ENCODE measurements around the gene ACTL8.

The ACTL8 gene

GRCh38 chr1:17847111-17847510, 92.0 kb downstream of the ACTL8 start:
- no peaks in the 10 kb centered on the region for H3K27me3 ChIP-seq (replicated peaks; ENCODE audit: control insufficient read depth, insufficient read depth, low read length, poor library complexity, severe bottlenecking)

GRCh38 chr1:17849216-17849615, 94.1 kb downstream of the ACTL8 start:
- DNase-seq = no peak
- no peak overlapping the region for H3K27ac ChIP-seq (ENCODE audit: insufficient read depth, low read length, poor library complexity, severe bottlenecking)
- no peaks in the 10 kb centered on the region for H3K4me1 ChIP-seq (ENCODE audit: control insufficient read depth, insufficient read depth, low read length, poor library complexity, severe bottlenecking)
- H3K27me3 ChIP-seq (replicated peaks; ENCODE audit: control insufficient read depth, insufficient read depth, low read length, poor library complexity, severe bottlenecking) = no peaks in the 10 kb centered on the region
- H3K36me3 ChIP-seq (ENCODE audit: control insufficient read depth, insufficient read depth, low read length) = no peaks in the 10 kb centered on the region
- no peaks in the 10 kb centered on the region for H3K9me3 ChIP-seq (ENCODE audit: control insufficient read depth, low read length)
- H3K4me3 ChIP-seq (ENCODE audit: insufficient read depth, low read depth, low read length, poor library complexity, severe bottlenecking) = no peak overlapping the region

More at GRCh38 chr1:17847111-17847510, 92.0 kb downstream of the ACTL8 start:
- Histone ChIP-seq H3K4me3 (ENCODE audit: insufficient read depth, low read depth, low read length, poor library complexity, severe bottlenecking) (no peak overlapping the region), H3K9me3 (ENCODE audit: control insufficient read depth, low read length) (no peaks in the 10 kb centered on the region), H3K27ac (ENCODE audit: insufficient read depth, low read length, poor library complexity, severe bottlenecking) (no peak overlapping the region), H3K4me1 (ENCODE audit: control insufficient read depth, insufficient read depth, low read length, poor library complexity, severe bottlenecking) (no peaks in the 10 kb centered on the region), H3K36me3 (ENCODE audit: control insufficient read depth, insufficient read depth, low read length) (no peaks in the 10 kb centered on the region)
- DNase-seq = no peak

- DNase-seq = no peak
- H3K36me3 ChIP-seq (ENCODE audit: control insufficient read depth, insufficient read depth, low read length) = no peaks in the 10 kb centered on the region
- no peaks in the 10 kb centered on the region for H3K27me3 ChIP-seq (replicated peaks; ENCODE audit: control insufficient read depth, insufficient read depth, low read length, poor library complexity, severe bottlenecking)
- H3K4me1 ChIP-seq (ENCODE audit: control insufficient read depth, insufficient read depth, low read length, poor library complexity, severe bottlenecking) = no peaks in the 10 kb centered on the region
- H3K4me3 ChIP-seq (ENCODE audit: insufficient read depth, low read depth, low read length, poor library complexity, severe bottlenecking) = no peak overlapping the region
- H3K9me3 ChIP-seq (ENCODE audit: control insufficient read depth, low read length) = no peaks in the 10 kb centered on the region
- no peak overlapping the region for H3K27ac ChIP-seq (ENCODE audit: insufficient read depth, low read length, poor library complexity, severe bottlenecking)
Measured at GRCh38 chr1:17851056-17851455, 95.9 kb downstream of the ACTL8 start.

- no peaks in the 10 kb centered on the region for H3K27me3 ChIP-seq (replicated peaks; ENCODE audit: control insufficient read depth, insufficient read depth, low read length, poor library complexity, severe bottlenecking)
- DNase-seq = no peak
- no peak overlapping the region for H3K4me3 ChIP-seq (ENCODE audit: insufficient read depth, low read depth, low read length, poor library complexity, severe bottlenecking)
- no peaks in the 10 kb centered on the region for H3K4me1 ChIP-seq (ENCODE audit: control insufficient read depth, insufficient read depth, low read length, poor library complexity, severe bottlenecking)
- H3K9me3 ChIP-seq (ENCODE audit: control insufficient read depth, low read length) = no peaks in the 10 kb centered on the region
- no peaks in the 10 kb centered on the region for H3K36me3 ChIP-seq (ENCODE audit: control insufficient read depth, insufficient read depth, low read length)
- no peak overlapping the region for H3K27ac ChIP-seq (ENCODE audit: insufficient read depth, low read length, poor library complexity, severe bottlenecking)
Measured at GRCh38 chr1:17852383-17852782, 97.2 kb downstream of the ACTL8 start.

- no peaks in the 10 kb centered on the region for H3K4me1 ChIP-seq (ENCODE audit: control insufficient read depth, insufficient read depth, low read length, poor library complexity, severe bottlenecking)
- H3K9me3 ChIP-seq (ENCODE audit: control insufficient read depth, low read length) = no peaks in the 10 kb centered on the region
- DNase-seq = no peak
- H3K27me3 ChIP-seq (replicated peaks; ENCODE audit: control insufficient read depth, insufficient read depth, low read length, poor library complexity, severe bottlenecking) = no peaks in the 10 kb centered on the region
- no peaks in the 10 kb centered on the region for H3K36me3 ChIP-seq (ENCODE audit: control insufficient read depth, insufficient read depth, low read length)
- no peak overlapping the region for H3K4me3 ChIP-seq (ENCODE audit: insufficient read depth, low read depth, low read length, poor library complexity, severe bottlenecking)
- no peak overlapping the region for H3K27ac ChIP-seq (ENCODE audit: insufficient read depth, low read length, poor library complexity, severe bottlenecking)
Measured at GRCh38 chr1:17853241-17853935, 98.3 kb downstream of the ACTL8 start.

- DNase-seq = no peak
- H3K27ac ChIP-seq (ENCODE audit: insufficient read depth, low read length, poor library complexity, severe bottlenecking) = no peak overlapping the region
- no peaks in the 10 kb centered on the region for H3K9me3 ChIP-seq (ENCODE audit: control insufficient read depth, low read length)
- no peak overlapping the region for H3K4me3 ChIP-seq (ENCODE audit: insufficient read depth, low read depth, low read length, poor library complexity, severe bottlenecking)
- no peaks in the 10 kb centered on the region for H3K36me3 ChIP-seq (ENCODE audit: control insufficient read depth, insufficient read depth, low read length)
- no peaks in the 10 kb centered on the region for H3K27me3 ChIP-seq (replicated peaks; ENCODE audit: control insufficient read depth, insufficient read depth, low read length, poor library complexity, severe bottlenecking)
- no peaks in the 10 kb centered on the region for H3K4me1 ChIP-seq (ENCODE audit: control insufficient read depth, insufficient read depth, low read length, poor library complexity, severe bottlenecking)
Measured at GRCh38 chr1:17856496-17857108, 101.5 kb downstream of the ACTL8 start.

- DNase-seq = no peak
- no peaks in the 10 kb centered on the region for H3K36me3 ChIP-seq (ENCODE audit: control insufficient read depth, insufficient read depth, low read length)
- H3K4me1 ChIP-seq (ENCODE audit: control insufficient read depth, insufficient read depth, low read length, poor library complexity, severe bottlenecking) = no peaks in the 10 kb centered on the region
- H3K4me3 ChIP-seq (ENCODE audit: insufficient read depth, low read depth, low read length, poor library complexity, severe bottlenecking) = no peak overlapping the region
- H3K27me3 ChIP-seq (replicated peaks; ENCODE audit: control insufficient read depth, insufficient read depth, low read length, poor library complexity, severe bottlenecking) = no peaks in the 10 kb centered on the region
- H3K27ac ChIP-seq (ENCODE audit: insufficient read depth, low read length, poor library complexity, severe bottlenecking) = no peak overlapping the region
- no peaks in the 10 kb centered on the region for H3K9me3 ChIP-seq (ENCODE audit: control insufficient read depth, low read length)
Measured at GRCh38 chr1:17857109-17857499, 102.0 kb downstream of the ACTL8 start.

- Histone ChIP-seq H3K4me3 (ENCODE audit: insufficient read depth, low read depth, low read length, poor library complexity, severe bottlenecking) (no peak overlapping the region), H3K27me3 (replicated peaks; ENCODE audit: control insufficient read depth, insufficient read depth, low read length, poor library complexity, severe bottlenecking) (no peaks in the 10 kb centered on the region), H3K4me1 (ENCODE audit: control insufficient read depth, insufficient read depth, low read length, poor library complexity, severe bottlenecking) (no peaks in the 10 kb centered on the region), H3K27ac (ENCODE audit: insufficient read depth, low read length, poor library complexity, severe bottlenecking) (no peak overlapping the region), H3K9me3 (ENCODE audit: control insufficient read depth, low read length) (no peaks in the 10 kb centered on the region), H3K36me3 (ENCODE audit: control insufficient read depth, insufficient read depth, low read length) (no peaks in the 10 kb centered on the region)
- DNase-seq = no peak
Measured at GRCh38 chr1:17857996-17858395, 102.9 kb downstream of the ACTL8 start.

- Histone ChIP-seq H3K27ac (ENCODE audit: insufficient read depth, low read length, poor library complexity, severe bottlenecking) (no peak overlapping the region), H3K27me3 (replicated peaks; ENCODE audit: control insufficient read depth, insufficient read depth, low read length, poor library complexity, severe bottlenecking) (no peaks in the 10 kb centered on the region), H3K9me3 (ENCODE audit: control insufficient read depth, low read length) (no peaks in the 10 kb centered on the region), H3K4me3 (ENCODE audit: insufficient read depth, low read depth, low read length, poor library complexity, severe bottlenecking) (no peak overlapping the region), H3K4me1 (ENCODE audit: control insufficient read depth, insufficient read depth, low read length, poor library complexity, severe bottlenecking) (no peaks in the 10 kb centered on the region), H3K36me3 (ENCODE audit: control insufficient read depth, insufficient read depth, low read length) (no peaks in the 10 kb centered on the region)
- DNase-seq = no peak
Measured at GRCh38 chr1:17860812-17861211, 105.7 kb downstream of the ACTL8 start.

- DNase-seq = no peak
- no peaks in the 10 kb centered on the region for H3K36me3 ChIP-seq (ENCODE audit: control insufficient read depth, insufficient read depth, low read length)
- no peak overlapping the region for H3K27ac ChIP-seq (ENCODE audit: insufficient read depth, low read length, poor library complexity, severe bottlenecking)
- no peaks in the 10 kb centered on the region for H3K9me3 ChIP-seq (ENCODE audit: control insufficient read depth, low read length)
- H3K4me3 ChIP-seq (ENCODE audit: insufficient read depth, low read depth, low read length, poor library complexity, severe bottlenecking) = no peak overlapping the region
- no peaks in the 10 kb centered on the region for H3K27me3 ChIP-seq (replicated peaks; ENCODE audit: control insufficient read depth, insufficient read depth, low read length, poor library complexity, severe bottlenecking)
- no peaks in the 10 kb centered on the region for H3K4me1 ChIP-seq (ENCODE audit: control insufficient read depth, insufficient read depth, low read length, poor library complexity, severe bottlenecking)
Measured at GRCh38 chr1:17861685-17862084, 106.6 kb downstream of the ACTL8 start.
